ENCODE measurements around the gene UTP18. TPM values are rescaled to one million over a fixed set of nuclear protein-coding genes. Genes with fewer than 3 reads are reported as not detected.

The UTP18 gene
- total and polyA plus RNA-seq, 10 donors, result 23.5 to 45.6 (median 36.6) TPM

DNA sequence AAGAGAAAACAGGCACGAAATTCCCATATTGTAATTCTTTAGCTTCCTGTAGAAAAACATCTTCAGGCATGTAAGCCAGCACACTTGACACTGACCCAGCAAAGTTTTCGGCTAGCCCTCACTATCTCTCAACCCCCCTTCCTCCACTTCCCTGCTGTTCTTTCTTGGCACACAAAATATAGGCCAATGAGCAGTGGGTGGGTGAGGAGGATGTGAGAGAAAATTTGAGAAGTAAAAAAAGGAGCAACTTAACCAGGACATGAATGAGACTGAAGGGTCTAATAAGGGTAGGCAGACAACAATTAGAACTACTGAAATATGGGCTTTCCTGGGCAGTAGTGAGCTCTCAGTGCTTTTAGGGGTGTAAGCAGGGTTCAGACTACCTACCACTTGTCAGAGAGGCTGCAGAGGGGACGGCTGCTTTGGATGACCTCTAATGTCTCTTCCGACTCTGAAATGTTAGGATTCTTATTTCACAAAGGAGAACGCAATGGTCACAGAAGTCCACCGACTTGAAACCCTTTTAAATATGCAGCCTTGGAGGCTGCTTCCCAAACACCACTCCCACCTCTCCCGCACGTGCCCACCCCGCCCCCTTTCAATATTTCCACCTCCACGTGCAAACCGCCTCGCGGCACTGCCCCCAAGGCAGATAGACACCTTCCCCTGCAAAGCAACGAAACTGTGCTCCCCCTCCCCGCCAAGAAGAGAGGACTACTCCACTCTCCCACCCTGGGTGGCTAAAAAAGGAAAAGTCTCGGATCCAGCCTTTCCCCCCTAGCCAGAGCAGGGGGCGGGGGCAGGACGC is 1.4 kb upstream of the UTP18 start:
- TF ChIP-seq POLR2AphosphoS5 (IDR thresholded peaks at IDR 0.05) (no peak), POLR2A (IDR thresholded peaks at IDR 0.05) (no peak)
- TF ChIP-seq, protein P1, sequence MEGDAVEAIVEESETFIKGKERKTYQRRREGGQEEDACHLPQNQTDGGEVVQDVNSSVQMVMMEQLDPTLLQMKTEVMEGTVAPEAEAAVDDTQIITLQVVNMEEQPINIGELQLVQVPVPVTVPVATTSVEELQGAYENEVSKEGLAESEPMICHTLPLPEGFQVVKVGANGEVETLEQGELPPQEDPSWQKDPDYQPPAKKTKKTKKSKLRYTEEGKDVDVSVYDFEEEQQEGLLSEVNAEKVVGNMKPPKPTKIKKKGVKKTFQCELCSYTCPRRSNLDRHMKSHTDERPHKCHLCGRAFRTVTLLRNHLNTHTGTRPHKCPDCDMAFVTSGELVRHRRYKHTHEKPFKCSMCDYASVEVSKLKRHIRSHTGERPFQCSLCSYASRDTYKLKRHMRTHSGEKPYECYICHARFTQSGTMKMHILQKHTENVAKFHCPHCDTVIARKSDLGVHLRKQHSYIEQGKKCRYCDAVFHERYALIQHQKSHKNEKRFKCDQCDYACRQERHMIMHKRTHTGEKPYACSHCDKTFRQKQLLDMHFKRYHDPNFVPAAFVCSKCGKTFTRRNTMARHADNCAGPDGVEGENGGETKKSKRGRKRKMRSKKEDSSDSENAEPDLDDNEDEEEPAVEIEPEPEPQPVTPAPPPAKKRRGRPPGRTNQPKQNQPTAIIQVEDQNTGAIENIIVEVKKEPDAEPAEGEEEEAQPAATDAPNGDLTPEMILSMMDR (IDR thresholded peaks at IDR 0.05 in 8 of 11, conservative IDR thresholded peaks at IDR 0.05 in 3 of 11), result no peak
- Histone ChIP-seq H3K4me1 (peaks cover 34 to 89% (median 75%) of the 10 kb centered on the region in 6 donors), H3K27ac (peak overlapping the region; percentile 94 to 99 (median 98)), H3K36me3 (peaks cover 0 to 57% (median 17%) of the 10 kb centered on the region in 6 donors), H3K27me3 (replicated peaks in 1 of 7) (no peaks in the 10 kb centered on the region), H3K4me3 (peak overlapping the region; percentile 75 to 100 (median 99)), H3K9me3 (no peaks in the 10 kb centered on the region)
- intact Hi-C loops (cut with DNase I; ENCODE audit: low total_unique reads), result no loop called here
- 1 to 4% (median 3%) methylated on average over 17 to 18 of the region's 18 CpGs for WGBS, 5 donors
- peak; percentile 85 for DNase-seq

DNA sequence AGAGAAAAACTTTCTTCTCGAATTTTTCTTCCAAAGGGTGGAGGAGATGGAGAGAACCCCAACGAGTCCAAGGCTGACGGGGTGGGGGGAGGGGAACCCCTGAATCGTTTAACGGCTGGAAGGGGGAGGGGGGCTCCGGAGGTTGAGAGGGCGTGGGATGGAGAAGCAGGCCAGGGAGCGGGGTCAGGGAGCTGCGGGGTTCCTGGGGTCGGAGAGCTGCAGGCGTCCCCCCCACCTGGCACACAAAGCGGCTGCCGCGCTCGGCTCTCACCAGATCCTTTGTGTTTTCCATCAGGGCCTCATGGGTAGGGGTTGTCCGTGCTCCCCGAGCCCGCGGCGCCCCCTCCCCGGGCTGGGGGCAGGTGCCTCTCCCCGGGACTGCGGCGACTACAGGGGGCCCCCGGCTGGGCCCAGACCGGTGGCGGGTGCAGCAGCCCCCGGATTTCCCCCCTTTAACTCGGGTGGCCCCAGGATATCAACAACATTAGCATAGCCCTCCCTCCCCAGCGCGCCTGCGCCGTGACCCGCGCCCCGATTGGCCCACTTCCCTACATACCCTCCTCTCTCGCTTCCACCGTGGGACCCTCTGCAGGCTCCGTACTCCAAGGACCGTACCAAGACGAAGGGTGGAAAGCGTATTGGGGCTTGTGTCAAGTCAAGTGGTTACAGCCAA is 646 bp upstream of the UTP18 start, which contains the start of gene MBTD1:
MBTD1 (minus strand) TSS at position 486 of the 673 bp plus-strand sequence. CDS start 34,888 bp downstream, outside the sequence.
- Histone ChIP-seq H3K36me3 (peaks cover 0 to 57% (median 16%) of the 10 kb centered on the region in 6 donors), H3K27me3 (replicated peaks in 1 of 7) (no peaks in the 10 kb centered on the region), H3K9me3 (no peaks in the 10 kb centered on the region), H3K27ac (peak within 1 kb of the TSS; percentile 94 to 99 (median 98)), H3K4me3 (peak within 1 kb of the TSS; percentile 75 to 100 (median 99)), H3K4me1 (peaks cover 34 to 89% (median 75%) of the 10 kb centered on the region in 6 donors)
- 1% methylated on average over 32 to 42 of the region's 42 CpGs for WGBS, 5 donors
- TF ChIP-seq, protein P1 (IDR thresholded peaks at IDR 0.05 in 8 of 11, conservative IDR thresholded peaks at IDR 0.05 in 3 of 11), result peak in 1 of 11 experiments; percentile 10
- TF ChIP-seq POLR2AphosphoS5 (IDR thresholded peaks at IDR 0.05), result peak; percentile 66 to 85 (median 75)
- TF ChIP-seq POLR2A (IDR thresholded peaks at IDR 0.05), result peak in 1 of 3 donors; percentile 5
- DNase-seq, result peak; percentile 98
- intact Hi-C loops (cut with DNase I; ENCODE audit: low total_unique reads), result loop anchor here (5.0 kb wide), 1 partner anchor 92 kb away; the partner anchor contains the start of gene NME2

DNA sequence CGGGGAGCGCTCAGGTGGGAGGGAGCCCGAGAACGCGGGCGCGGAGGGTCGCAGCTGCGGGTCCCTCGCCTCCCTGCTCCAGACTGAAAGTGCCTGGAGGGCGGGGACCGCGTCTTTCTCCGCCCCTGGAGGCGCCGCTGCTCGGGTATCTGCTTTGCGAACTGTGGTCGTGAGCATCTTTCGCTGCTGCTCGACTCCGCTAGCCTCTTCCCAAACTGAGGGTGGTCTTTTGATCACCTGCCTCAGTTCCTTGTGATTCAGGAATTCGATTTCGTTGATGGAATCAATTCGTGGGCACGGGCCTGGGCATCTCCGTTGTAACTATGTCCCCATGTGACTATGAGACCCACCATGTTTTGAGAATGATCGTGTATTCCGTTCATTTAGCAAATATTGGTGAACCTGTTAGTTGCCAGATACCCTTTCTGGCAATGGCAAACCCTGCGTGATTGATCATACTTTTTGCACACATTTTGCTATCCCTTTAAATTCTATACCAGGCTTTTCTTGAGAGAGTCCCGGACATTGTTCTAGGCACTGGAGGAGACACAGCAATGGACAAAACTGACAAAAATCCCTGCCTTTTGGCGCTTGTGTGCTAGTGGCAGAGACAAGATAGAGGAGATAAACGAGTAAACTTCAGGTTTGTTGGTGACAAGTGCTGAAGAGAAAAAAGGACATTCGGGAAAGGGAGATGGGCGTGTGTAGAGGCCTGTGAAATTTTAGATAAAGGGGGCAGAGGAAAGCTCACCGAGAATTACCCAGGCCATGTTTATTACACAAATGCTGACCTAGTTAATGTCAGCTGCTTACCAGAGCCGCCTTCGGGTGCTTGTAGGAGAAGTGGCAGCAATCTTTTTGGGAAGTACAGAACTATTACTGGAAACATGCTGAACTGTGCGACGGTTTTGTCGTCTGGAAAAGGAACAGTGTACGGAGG is 948 bp downstream of the UTP18 start:
- peak overlapping the region; percentile 75 to 100 (median 99) for H3K4me3 ChIP-seq
- 5 to 12% (median 7%) methylated on average over 21 to 42 of the region's 42 CpGs for WGBS, 5 donors
- TF ChIP-seq, protein P1 (IDR thresholded peaks at IDR 0.05 in 8 of 11, conservative IDR thresholded peaks at IDR 0.05 in 3 of 11), result no peak
- peak in 1 of 3 donors; percentile 70 for TF ChIP-seq POLR2AphosphoS5 (IDR thresholded peaks at IDR 0.05)
- H3K4me1 ChIP-seq, result peaks cover 34 to 87% (median 60%) of the 10 kb centered on the region in 6 donors
- H3K9me3 ChIP-seq, result no peaks in the 10 kb centered on the region
- peaks cover 0 to 56% (median 16%) of the 10 kb centered on the region in 6 donors for H3K36me3 ChIP-seq
- no peak for DNase-seq
- intact Hi-C loops (cut with DNase I; ENCODE audit: low total_unique reads), result loop anchor here (5.0 kb wide), 1 partner anchor 94 kb away; the partner anchor contains the start of gene NME2
- H3K27ac ChIP-seq, result peak overlapping the region; percentile 94 to 99 (median 98)
- no peaks in the 10 kb centered on the region for H3K27me3 ChIP-seq (replicated peaks in 1 of 7)
